ENCODE data around the gene NIM1K. TPM values are rescaled to one million over a fixed set of nuclear protein-coding genes. Genes with fewer than 3 reads are reported as not detected.
"Not testable (repeated sequence)": the region's sequence is repeated elsewhere in the genome, so short reads cannot be mapped to it uniquely, and the experiment has no call there.

NIM1K gene
- total RNA-seq, 1 donor from 2014 or later = 0.54 TPM

GRCh38 chr5:43195670-43196265 is 3.7 kb downstream of the NIM1K start:
- H3K27me3 Mint-ChIP-seq (ENCODE audit: low read depth, unreplicated experiment) = no peaks in the 10 kb centered on the region

GRCh38 chr5:43197535-43197934 is 5.5 kb downstream of the NIM1K start:
- no peak overlapping the region for H3K4me2 ChIP-seq (ENCODE audit: low read length)
- no peak overlapping the region for H2AFZ ChIP-seq (ENCODE audit: low read depth, low read length)
- Mint-ChIP-seq H3K9me3 (ENCODE audit: unreplicated experiment) (no peaks in the 10 kb centered on the region), H3K27me3 (ENCODE audit: low read depth, unreplicated experiment) (no peaks in the 10 kb centered on the region), H3K36me3 (ENCODE audit: low read depth, unreplicated experiment) (no peaks in the 10 kb centered on the region), H3K27ac (ENCODE audit: unreplicated experiment) (no peak overlapping the region), H3K4me3 (ENCODE audit: unreplicated experiment) (no peak overlapping the region), H3K4me1 (ENCODE audit: low read depth, unreplicated experiment) (peaks cover 2% of the 10 kb centered on the region)
- no peaks in the 10 kb centered on the region for H3K9me3 ChIP-seq (ENCODE audit: insufficient read depth, low read depth, low read length)
- TF ChIP-seq EZH2 (IDR thresholded peaks at IDR 0.05; ENCODE audit: insufficient read depth, low read length) (no peak), CTCF (IDR thresholded peaks at IDR 0.05; ENCODE audit: insufficient read depth, low read depth, low read length) (no peak)
- H4K20me1 ChIP-seq (ENCODE audit: insufficient read depth, low read length) = no peaks in the 10 kb centered on the region
- H3K4me3 ChIP-seq (ENCODE audit: insufficient read depth, low read depth, low read length) = no peak overlapping the region
- DNase-seq (ENCODE audit: low read depth) = no peak
- no peak overlapping the region for H3K27ac ChIP-seq (ENCODE audit: low read depth, low read length)
- H3K27me3 ChIP-seq (ENCODE audit: insufficient read depth, low read length) = no peaks in the 10 kb centered on the region
- no peak overlapping the region for H3K9ac ChIP-seq (ENCODE audit: low read length)
- no peak for FAIRE-seq
- no peaks in the 10 kb centered on the region for H3K79me2 ChIP-seq (ENCODE audit: insufficient read depth, low read length)
- H3K36me3 ChIP-seq (ENCODE audit: insufficient read depth, low read length) = no peaks in the 10 kb centered on the region
- H3K4me1 ChIP-seq (ENCODE audit: insufficient read depth, low read length) = peaks cover 12% of the 10 kb centered on the region

More at GRCh38 chr5:43195670-43196265, 3.7 kb downstream of the NIM1K start:
- Histone ChIP-seq H3K4me3 (ENCODE audit: insufficient read depth, low read depth, low read length) (no peak overlapping the region), H3K4me2 (ENCODE audit: low read length) (no peak overlapping the region), H3K9ac (ENCODE audit: low read length) (no peak overlapping the region), H3K4me1 (ENCODE audit: insufficient read depth, low read length) (peaks cover 23% of the 10 kb centered on the region), H4K20me1 (ENCODE audit: insufficient read depth, low read length) (peaks cover 4% of the 10 kb centered on the region), H3K9me3 (ENCODE audit: insufficient read depth, low read depth, low read length) (no peaks in the 10 kb centered on the region), H3K27me3 (ENCODE audit: insufficient read depth, low read length) (no peaks in the 10 kb centered on the region), H3K36me3 (ENCODE audit: insufficient read depth, low read length) (no peaks in the 10 kb centered on the region), H3K27ac (ENCODE audit: low read depth, low read length) (no peak overlapping the region), H3K79me2 (ENCODE audit: insufficient read depth, low read length) (no peaks in the 10 kb centered on the region), H2AFZ (ENCODE audit: low read depth, low read length) (no peak overlapping the region)
- H3K4me3 Mint-ChIP-seq (ENCODE audit: unreplicated experiment) = no peak overlapping the region
- no peak for FAIRE-seq
- no peak for DNase-seq (ENCODE audit: low read depth)
- H3K4me1 Mint-ChIP-seq (ENCODE audit: low read depth, unreplicated experiment) = peaks cover 2% of the 10 kb centered on the region
- H3K9me3 Mint-ChIP-seq (ENCODE audit: unreplicated experiment) = no peaks in the 10 kb centered on the region
- TF ChIP-seq EZH2 (IDR thresholded peaks at IDR 0.05; ENCODE audit: insufficient read depth, low read length) = no peak
- TF ChIP-seq CTCF (IDR thresholded peaks at IDR 0.05; ENCODE audit: insufficient read depth, low read depth, low read length) = no peak
- H3K36me3 Mint-ChIP-seq (ENCODE audit: low read depth, unreplicated experiment) = no peaks in the 10 kb centered on the region
- no peak overlapping the region for H3K27ac Mint-ChIP-seq (ENCODE audit: unreplicated experiment)

- not testable (repeated sequence) for H3K4me2 ChIP-seq (ENCODE audit: low read length); H3K27ac ChIP-seq (ENCODE audit: low read depth, low read length); H3K4me1 ChIP-seq (ENCODE audit: insufficient read depth, low read length); H3K36me3 Mint-ChIP-seq (ENCODE audit: low read depth, unreplicated experiment); H4K20me1 ChIP-seq (ENCODE audit: insufficient read depth, low read length); H3K27me3 ChIP-seq (ENCODE audit: insufficient read depth, low read length); H3K9me3 ChIP-seq (ENCODE audit: insufficient read depth, low read depth, low read length); H3K4me3 Mint-ChIP-seq (ENCODE audit: unreplicated experiment); FAIRE-seq; H3K36me3 ChIP-seq (ENCODE audit: insufficient read depth, low read length); H3K27ac Mint-ChIP-seq (ENCODE audit: unreplicated experiment); H3K4me1 Mint-ChIP-seq (ENCODE audit: low read depth, unreplicated experiment); H3K27me3 Mint-ChIP-seq (ENCODE audit: low read depth, unreplicated experiment); H3K79me2 ChIP-seq (ENCODE audit: insufficient read depth, low read length); H3K9me3 Mint-ChIP-seq (ENCODE audit: unreplicated experiment); DNase-seq (ENCODE audit: low read depth); H3K4me3 ChIP-seq (ENCODE audit: insufficient read depth, low read depth, low read length); H3K9ac ChIP-seq (ENCODE audit: low read length); H2AFZ ChIP-seq (ENCODE audit: low read depth, low read length)
Measured at GRCh38 chr5:43201442-43201841, 9.4 kb downstream of the NIM1K start.

All from astrocyte (in vitro differentiated cells and primary cell).